Neural cell (in vitro differentiated cells): ENCODE measurements around the gene BMERB1.

Experiments
- CTCF ChIP-seq: fragments of 450-650 bp; IDR thresholded peaks from 2 replicates; pipeline ENCODE4 v1.5.1; 2014; ENCODE audit warnings: antibody characterized with exemption, mild to moderate bottlenecking, moderate library complexity; ENCODE audit not compliant: poor library complexity, severe bottlenecking
- EP300 ChIP-seq: fragments of 450-650 bp; conservative IDR thresholded peaks from 2 replicates; pipeline ENCODE4 v1.6.1; 2014; ENCODE audit warnings: antibody characterized with exemption, mild to moderate bottlenecking, moderate library complexity; ENCODE audit not compliant: poor library complexity, severe bottlenecking
- EZH2 ChIP-seq: fragments of 200-600, 300-800 bp; shearing (Covaris generic), sonication (generic); IDR thresholded peaks from 2 replicates; pipeline ENCODE4 v1.6.1; 2014; ENCODE audit warnings: antibody characterized with exemption, low read length, borderline replicate concordance, mild to moderate bottlenecking; ENCODE audit not compliant: insufficient read depth, poor library complexity, severe bottlenecking
- MXI1 ChIP-seq: fragments of 450-650 bp; conservative IDR thresholded peaks from 2 replicates; pipeline ENCODE4 v1.6.1; 2014; ENCODE audit warnings: antibody characterized with exemption, mild to moderate bottlenecking; ENCODE audit not compliant: poor library complexity, severe bottlenecking
- POLR2AphosphoS5 ChIP-seq: IDR thresholded peaks from 2 replicates; pipeline ENCODE4 v1.6.1; 2012
- RAD21 ChIP-seq: fragments of 450-650 bp; conservative IDR thresholded peaks from 2 replicates; pipeline ENCODE4 v1.6.1; 2014; ENCODE audit warnings: antibody characterized with exemption, mild to moderate bottlenecking, moderate library complexity
- SMC3 ChIP-seq: fragments of 450-650 bp; conservative IDR thresholded peaks from 2 replicates; pipeline ENCODE4 v1.6.1; 2014; ENCODE audit warnings: antibody characterized with exemption, mild to moderate bottlenecking, moderate library complexity; ENCODE audit not compliant: poor library complexity
- TAF1 ChIP-seq: IDR thresholded peaks from 2 replicates; pipeline ENCODE4 v1.6.1; 2012; ENCODE audit warnings: low read depth

GRCh38 chr16:15611610-15612009 is 177.2 kb downstream of the BMERB1 start:
- no peak for TF ChIP-seq CTCF
- no peak for TF ChIP-seq TAF1
- no peak for TF ChIP-seq EZH2
- no peak for TF ChIP-seq POLR2AphosphoS5
- no peak for TF ChIP-seq MXI1
- TF ChIP-seq EP300: no peak
- TF ChIP-seq RAD21: no peak
- TF ChIP-seq SMC3: no peak
